PC-3 (cell line): ENCODE measurements around the gene RING1. TPM values are rescaled to one million over a fixed set of nuclear protein-coding genes. Genes with fewer than 3 reads are reported as not detected.

Experiments
- ATAC-seq: fragments of 200-7000 bp; cut with Tn5 transposase; 2 replicates; pipeline ENCODE4 v1.9.1; 2020; ENCODE audit warnings: mild to moderate bottlenecking, moderate library complexity
- BruUV-seq: library from RNA; stranded (reverse); fragments of 400-500 nt; replicated peaks from 2 replicates; lab custom pipeline; 2021; lab: Mats Ljungman, UMichigan
- CTCF ChIA-PET: fragments of 300-600 bp; sonication (Branson Sonifier 250); formaldehyde crosslinking; loops from one replicate; lab custom pipeline; 2022; ENCODE audit warnings: antibody characterized with exemption; lab: Charles Lee
- POLR2A ChIA-PET: fragments of 300-600 bp; sonication (Branson Sonifier 250); formaldehyde crosslinking; loops from one replicate; lab custom pipeline; 2022; ENCODE audit warnings: antibody characterized with exemption; ENCODE audit not compliant: unreplicated experiment; lab: Charles Lee
- DNase-seq: peaks from one replicate; pipeline ENCODE4 v3.0.0-alpha.2; 2015
- H2AFZ ChIP-seq: fragments of 300-600 bp; sonication (generic); 2 replicates; pipeline ENCODE4 v1.6.0; 2016; ENCODE audit warnings: antibody characterized with exemption, low read length
- H3F3A ChIP-seq: fragments of 300-600 bp; sonication (generic); one replicate; pipeline ENCODE4 v1.6.0; 2017; ENCODE audit warnings: antibody characterized with exemption, low read length, control low read depth, mild to moderate bottlenecking; ENCODE audit not compliant: unreplicated experiment
- H3K27ac ChIP-seq: fragments of 300-600 bp; sonication (generic); 2 replicates; pipeline ENCODE4 v1.5.1; 2016; ENCODE audit warnings: mild to moderate bottlenecking, low read length
- H3K27me3 ChIP-seq: fragments of 300-600 bp; sonication (generic); 2 replicates; pipeline ENCODE4 v1.6.1; 2016; ENCODE audit warnings: low read length, mixed read lengths
- H3K36me3 ChIP-seq: fragments of 300-600 bp; sonication (generic); 2 replicates; pipeline ENCODE4 v1.6.1; 2016; ENCODE audit warnings: low read depth, mixed run types, low read length, mixed read lengths
- H3K4me1 ChIP-seq: fragments of 300-600 bp; sonication (generic); 2 replicates; pipeline ENCODE4 v1.5.1; 2016; ENCODE audit warnings: low read length; ENCODE audit not compliant: insufficient read depth
- H3K4me2 ChIP-seq: fragments of 300-600 bp; sonication (generic); 2 replicates; pipeline ENCODE4 v1.6.0; 2016; ENCODE audit warnings: low read length
- H3K4me3 ChIP-seq: fragments of 300-600 bp; sonication (generic); 2 replicates; pipeline ENCODE4 v1.5.1; 2016; ENCODE audit warnings: mild to moderate bottlenecking, low read length, mixed read lengths
- H3K79me2 ChIP-seq: fragments of 300-600 bp; sonication (generic); 2 replicates; pipeline ENCODE4 v1.6.1; 2017; ENCODE audit warnings: low read length, mixed read lengths
- H3K9ac ChIP-seq: fragments of 300-600 bp; sonication (generic); 2 replicates; pipeline ENCODE4 v1.6.0; 2016; ENCODE audit warnings: mild to moderate bottlenecking, low read length
- H3K9me2 ChIP-seq: fragments of 300-600 bp; sonication (generic); replicated peaks from 2 replicates; pipeline ENCODE4 v1.6.1; 2016; ENCODE audit warnings: mixed run types, low read length, mixed read lengths
- H3K9me3 ChIP-seq: fragments of 300-600 bp; sonication (generic); 2 replicates; pipeline ENCODE4 v1.6.1; 2016; ENCODE audit warnings: low read length, mixed read lengths
- H4K20me1 ChIP-seq: fragments of 300-600 bp; sonication (generic); 2 replicates; pipeline ENCODE4 v1.6.1; 2016; ENCODE audit warnings: low read length, mixed read lengths
- EZH2 ChIP-seq: fragments of 300-600 bp; sonication (generic); IDR thresholded peaks from one replicate; pipeline ENCODE4 v1.6.1; 2017; ENCODE audit warnings: antibody characterized with exemption, mild to moderate bottlenecking, low read length; ENCODE audit not compliant: unreplicated experiment
- EZH2phosphoT487 ChIP-seq: fragments of 300-600 bp; sonication (generic); IDR thresholded peaks from 2 replicates; pipeline ENCODE4 v1.6.1; 2018; ENCODE audit warnings: mild to moderate bottlenecking, antibody characterized with exemption, low read length, borderline replicate concordance
- intact Hi-C: fragments of 100-400 bp; cut with micrococcal nuclease; formaldehyde crosslinking; loops from 2 replicates; pipeline ENCODE4 v1.9.0; 2023
- total RNA-seq: library from RNA; depleted of rRNA; stranded (reverse); fragments of >200 nt; gene quantifications from 2 replicates; pipeline ENCODE4 v1.2.3, GENCODE V29; 2014
- TF ChIP-seq, protein P1 (sequence below): fragments of 300-600 bp; sonication (generic); conservative IDR thresholded peaks from 2 replicates; pipeline ENCODE4 v1.5.1; 2017; ENCODE audit warnings: antibody characterized with exemption, low read depth, mild to moderate bottlenecking, low read length

Gene RING1
- total RNA-seq, 1 experiment from 2014 or later: 23.3 TPM

GRCh38 chr6:33167374-33168283, 40.7 kb upstream of the RING1 start:
- no peaks in the 10 kb centered on the region for H3F3A ChIP-seq
- no peaks in the 10 kb centered on the region for H3K9me2 ChIP-seq
- H3K9ac ChIP-seq: no peak overlapping the region
- no peaks in the 10 kb centered on the region for H3K27me3 ChIP-seq
- H3K79me2 ChIP-seq: no peaks in the 10 kb centered on the region
- TF ChIP-seq EZH2 (no peak), EZH2phosphoT487 (no peak)
- TF ChIP-seq, protein P1, sequence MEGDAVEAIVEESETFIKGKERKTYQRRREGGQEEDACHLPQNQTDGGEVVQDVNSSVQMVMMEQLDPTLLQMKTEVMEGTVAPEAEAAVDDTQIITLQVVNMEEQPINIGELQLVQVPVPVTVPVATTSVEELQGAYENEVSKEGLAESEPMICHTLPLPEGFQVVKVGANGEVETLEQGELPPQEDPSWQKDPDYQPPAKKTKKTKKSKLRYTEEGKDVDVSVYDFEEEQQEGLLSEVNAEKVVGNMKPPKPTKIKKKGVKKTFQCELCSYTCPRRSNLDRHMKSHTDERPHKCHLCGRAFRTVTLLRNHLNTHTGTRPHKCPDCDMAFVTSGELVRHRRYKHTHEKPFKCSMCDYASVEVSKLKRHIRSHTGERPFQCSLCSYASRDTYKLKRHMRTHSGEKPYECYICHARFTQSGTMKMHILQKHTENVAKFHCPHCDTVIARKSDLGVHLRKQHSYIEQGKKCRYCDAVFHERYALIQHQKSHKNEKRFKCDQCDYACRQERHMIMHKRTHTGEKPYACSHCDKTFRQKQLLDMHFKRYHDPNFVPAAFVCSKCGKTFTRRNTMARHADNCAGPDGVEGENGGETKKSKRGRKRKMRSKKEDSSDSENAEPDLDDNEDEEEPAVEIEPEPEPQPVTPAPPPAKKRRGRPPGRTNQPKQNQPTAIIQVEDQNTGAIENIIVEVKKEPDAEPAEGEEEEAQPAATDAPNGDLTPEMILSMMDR: no peak
- no peak overlapping the region for H3K27ac ChIP-seq
- DNase-seq (no peak), ATAC-seq (no peak)
- H3K4me1 ChIP-seq: no peaks in the 10 kb centered on the region
- intact Hi-C loops: no loop called here
- ChIA-PET CTCF (no interaction called here), POLR2A (no interaction called here)
- H3K9me3 ChIP-seq: no peaks in the 10 kb centered on the region
- no peak overlapping the region for H3K4me2 ChIP-seq
- H3K4me3 ChIP-seq: no peak overlapping the region
- H3K36me3 ChIP-seq: no peaks in the 10 kb centered on the region
- H4K20me1 ChIP-seq: no peaks in the 10 kb centered on the region
- BruUV-seq: no TSS peak
- no peak overlapping the region for H2AFZ ChIP-seq

DNA sequence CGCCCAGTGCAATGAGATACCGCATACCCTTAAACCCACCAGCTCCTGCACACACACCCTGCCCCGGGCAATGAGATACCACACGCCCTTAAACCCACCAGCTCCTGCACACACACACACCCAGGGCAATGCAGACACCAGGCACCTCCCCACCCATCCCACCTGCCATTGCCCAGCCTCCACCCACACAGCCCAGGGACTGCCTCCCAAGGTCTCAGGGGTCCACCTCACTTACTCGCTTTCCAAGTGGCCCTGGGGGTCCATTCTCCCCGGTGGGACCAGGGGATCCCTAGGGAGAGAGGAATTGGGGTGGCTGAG, 40.1 kb upstream of the RING1 start:
- Histone ChIP-seq H4K20me1 (no peaks in the 10 kb centered on the region), H3K9ac (no peak overlapping the region), H3F3A (no peaks in the 10 kb centered on the region), H2AFZ (no peak overlapping the region), H3K36me3 (no peaks in the 10 kb centered on the region), H3K27ac (no peak overlapping the region), H3K9me3 (no peaks in the 10 kb centered on the region), H3K79me2 (no peaks in the 10 kb centered on the region), H3K4me2 (no peak overlapping the region), H3K9me2 (no peaks in the 10 kb centered on the region), H3K4me1 (no peaks in the 10 kb centered on the region), H3K4me3 (no peak overlapping the region), H3K27me3 (no peaks in the 10 kb centered on the region)
- ChIA-PET POLR2A (no interaction called here), CTCF (no interaction called here)
- ATAC-seq (no peak), DNase-seq (no peak)
- no peak for TF ChIP-seq EZH2phosphoT487
- TF ChIP-seq, protein P1: no peak
- no peak for TF ChIP-seq EZH2
- intact Hi-C loops: no loop called here
- BruUV-seq: no TSS peak

DNA sequence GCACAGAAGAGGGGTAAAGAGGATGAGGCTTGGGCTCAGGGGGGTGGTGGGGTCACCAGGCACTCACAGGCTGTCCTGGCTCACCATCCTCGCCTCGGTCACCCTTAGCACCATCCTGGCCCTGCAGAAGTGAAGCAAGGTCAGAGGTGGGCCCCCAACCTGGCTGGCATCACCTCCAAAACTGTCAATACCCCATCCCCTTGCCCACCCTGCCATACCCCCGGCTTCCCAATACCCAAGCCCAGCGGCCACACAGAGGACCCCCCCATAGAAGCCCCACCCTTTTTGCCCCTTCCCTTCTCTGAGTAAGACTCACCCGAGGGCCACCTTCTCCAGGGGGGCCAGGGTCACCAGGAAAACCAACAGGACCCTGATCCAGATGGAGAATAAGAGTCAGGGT, 39.7 kb upstream of the RING1 start:
- no peaks in the 10 kb centered on the region for H3K36me3 ChIP-seq
- no TSS peak for BruUV-seq

More for the DNA sequence above, 39.7 kb upstream of the RING1 start:
- H4K20me1 ChIP-seq: no peaks in the 10 kb centered on the region
- no peaks in the 10 kb centered on the region for H3K9me3 ChIP-seq
- no peaks in the 10 kb centered on the region for H3K9me2 ChIP-seq
- no peak overlapping the region for H3K4me2 ChIP-seq
- H3F3A ChIP-seq: no peaks in the 10 kb centered on the region
- no peaks in the 10 kb centered on the region for H3K27me3 ChIP-seq
- no peak overlapping the region for H3K9ac ChIP-seq
- POLR2A ChIA-PET: no interaction called here
- TF ChIP-seq EZH2phosphoT487 (no peak), EZH2 (no peak)
- TF ChIP-seq, protein P1: no peak
- H2AFZ ChIP-seq: no peak overlapping the region
- H3K4me1 ChIP-seq: no peaks in the 10 kb centered on the region
- CTCF ChIA-PET: no interaction called here
- no peak overlapping the region for H3K27ac ChIP-seq
- H3K79me2 ChIP-seq: no peaks in the 10 kb centered on the region
- no peak overlapping the region for H3K4me3 ChIP-seq
- ATAC-seq: no peak
- DNase-seq: no peak
- intact Hi-C loops: no loop called here
